Stimulated activated CD4-positive, alpha-beta T cell treated with anti-CD3 and anti-CD28 coated beads, Interleukin-1b, Interleukin-23, amount 100 ng/mL, for 1 hour (primary cell): ENCODE results near the gene FERD3L.
"Not testable (repeated sequence)": the region's sequence is repeated elsewhere in the genome, so short reads cannot be mapped to it uniquely, and the experiment has no call there.

Experiments
- DNase-seq, 2 donors: peaks; one replicate each; pipeline ENCODE4 v3.0.0-alpha.2; 2020; ENCODE audit warnings: low read depth in 2 of 2

Gene FERD3L, protein sequence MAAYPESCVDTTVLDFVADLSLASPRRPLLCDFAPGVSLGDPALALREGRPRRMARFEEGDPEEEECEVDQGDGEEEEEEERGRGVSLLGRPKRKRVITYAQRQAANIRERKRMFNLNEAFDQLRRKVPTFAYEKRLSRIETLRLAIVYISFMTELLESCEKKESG

DNA sequence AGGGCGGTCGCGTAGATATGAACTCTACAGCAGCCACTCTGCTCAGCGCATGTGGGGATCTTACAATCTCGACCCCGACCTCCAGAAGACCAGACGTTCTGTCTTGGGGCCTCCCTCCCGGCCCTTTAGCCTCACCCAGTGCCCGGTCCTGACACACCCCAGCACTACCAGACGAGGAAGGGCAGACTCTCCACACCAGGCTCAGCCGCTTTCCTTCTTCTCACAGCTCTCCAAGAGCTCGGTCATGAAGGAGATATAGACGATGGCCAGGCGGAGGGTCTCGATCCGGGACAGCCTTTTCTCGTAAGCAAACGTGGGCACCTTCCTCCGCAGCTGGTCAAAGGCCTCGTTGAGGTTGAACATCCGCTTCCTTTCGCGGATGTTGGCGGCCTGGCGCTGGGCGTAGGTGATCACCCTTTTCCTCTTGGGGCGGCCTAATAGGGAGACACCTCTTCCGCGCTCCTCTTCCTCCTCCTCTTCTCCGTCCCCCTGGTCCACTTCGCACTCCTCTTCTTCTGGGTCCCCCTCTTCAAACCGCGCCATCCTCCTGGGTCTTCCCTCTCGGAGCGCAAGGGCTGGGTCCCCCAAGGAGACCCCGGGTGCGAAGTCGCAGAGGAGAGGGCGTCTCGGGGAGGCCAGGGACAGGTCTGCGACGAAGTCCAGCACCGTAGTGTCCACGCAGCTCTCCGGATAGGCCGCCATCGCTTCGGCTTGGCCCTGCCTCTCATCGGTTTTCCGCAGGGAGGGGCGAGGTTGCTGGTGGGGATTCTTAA lies at the start of gene FERD3L:
Gene FERD3L (minus strand): TSS at position 761 of the 773 bp plus-strand sequence. CDS start 59 bp downstream, at position 702.
- DNase-seq: no peak

DNA sequence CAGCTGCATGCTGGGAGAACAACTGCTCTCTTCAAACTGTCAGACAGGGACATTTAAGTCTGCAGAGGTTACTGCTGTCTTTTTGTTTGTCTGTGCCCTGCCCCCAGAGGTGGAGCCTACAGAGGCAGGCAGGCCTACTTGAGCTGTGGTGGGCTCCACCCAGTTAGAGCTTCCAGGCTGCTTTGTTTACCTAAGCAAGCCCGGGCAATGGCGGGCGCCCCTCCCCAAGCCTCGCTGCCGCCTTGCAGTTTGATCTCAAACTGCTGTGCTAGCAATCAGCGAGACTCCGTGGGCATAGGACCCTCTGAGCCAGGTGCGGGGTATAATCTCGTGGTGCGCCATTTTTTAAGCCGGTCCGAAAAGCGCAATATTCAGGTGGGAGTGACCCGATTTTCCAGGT lies 49.2 kb upstream of the FERD3L start:
- not testable (repeated sequence) for DNase-seq

GRCh38 chr7:19181634-19182033 lies 36.4 kb upstream of the FERD3L start:
- no peak for DNase-seq

DNA sequence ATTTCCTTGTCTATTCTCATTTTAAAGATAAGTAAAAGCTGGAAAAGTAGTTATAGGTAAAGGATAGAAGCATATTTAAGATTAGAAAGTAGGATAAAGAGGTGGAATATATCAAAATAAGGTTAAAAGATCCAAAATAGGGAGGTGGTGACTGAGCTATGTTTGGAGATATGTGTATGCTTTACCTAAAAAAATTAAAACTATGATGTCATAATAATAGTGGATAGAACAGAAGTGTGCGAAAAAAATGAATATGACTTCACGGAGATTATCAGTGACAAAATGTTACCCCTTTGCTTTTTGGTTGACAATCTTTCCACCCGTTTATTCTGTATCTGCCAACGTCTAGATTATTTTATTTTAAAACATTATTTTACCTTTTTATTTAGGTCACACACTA lies 33.4 kb upstream of the FERD3L start:
- no peak for DNase-seq

- no peak for DNase-seq
Observed at GRCh38 chr7:19177269-19177668, 32.0 kb upstream of the FERD3L start.

DNA sequence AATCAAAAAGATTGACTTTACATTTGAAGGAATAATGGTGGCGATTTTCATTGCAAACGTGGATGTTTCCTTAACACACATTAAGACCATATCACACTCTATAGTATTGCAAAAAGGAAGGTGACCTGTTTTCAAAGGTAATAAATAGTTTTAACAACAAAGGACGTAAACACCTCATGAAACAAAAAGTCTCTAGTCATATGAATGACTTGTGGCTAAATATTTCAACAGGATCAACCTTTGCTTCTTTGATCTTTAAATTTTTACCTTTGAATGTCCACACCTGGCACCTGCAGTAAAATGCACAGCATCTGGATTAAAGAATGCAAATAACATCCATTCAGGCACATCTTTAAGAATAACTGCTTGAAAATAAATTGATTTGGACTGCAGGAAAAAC lies 30.0 kb upstream of the FERD3L start:
- DNase-seq: no peak

DNA sequence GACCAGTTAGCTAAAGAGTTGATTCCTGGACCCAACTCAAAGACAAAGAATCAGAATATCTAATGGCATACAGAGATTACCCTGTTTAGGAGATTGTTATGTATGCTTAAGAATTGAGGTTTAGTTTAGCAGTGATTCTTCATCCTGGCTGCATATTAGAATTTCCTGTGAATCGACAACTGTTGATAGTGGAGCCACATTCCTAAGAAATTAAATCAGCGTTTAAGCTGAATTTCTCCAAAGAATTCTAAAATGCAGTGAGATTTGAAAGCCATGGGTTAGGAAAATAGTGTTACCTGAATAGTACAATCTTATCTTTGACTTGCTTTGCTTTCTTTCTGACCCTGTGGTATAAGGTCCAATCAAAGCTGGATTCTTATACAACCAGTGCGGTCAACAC lies 16.4 kb upstream of the FERD3L start:
- no peak for DNase-seq

- no peak for DNase-seq
Observed at GRCh38 chr7:19146699-19147098, 1.5 kb upstream of the FERD3L start.

DNA sequence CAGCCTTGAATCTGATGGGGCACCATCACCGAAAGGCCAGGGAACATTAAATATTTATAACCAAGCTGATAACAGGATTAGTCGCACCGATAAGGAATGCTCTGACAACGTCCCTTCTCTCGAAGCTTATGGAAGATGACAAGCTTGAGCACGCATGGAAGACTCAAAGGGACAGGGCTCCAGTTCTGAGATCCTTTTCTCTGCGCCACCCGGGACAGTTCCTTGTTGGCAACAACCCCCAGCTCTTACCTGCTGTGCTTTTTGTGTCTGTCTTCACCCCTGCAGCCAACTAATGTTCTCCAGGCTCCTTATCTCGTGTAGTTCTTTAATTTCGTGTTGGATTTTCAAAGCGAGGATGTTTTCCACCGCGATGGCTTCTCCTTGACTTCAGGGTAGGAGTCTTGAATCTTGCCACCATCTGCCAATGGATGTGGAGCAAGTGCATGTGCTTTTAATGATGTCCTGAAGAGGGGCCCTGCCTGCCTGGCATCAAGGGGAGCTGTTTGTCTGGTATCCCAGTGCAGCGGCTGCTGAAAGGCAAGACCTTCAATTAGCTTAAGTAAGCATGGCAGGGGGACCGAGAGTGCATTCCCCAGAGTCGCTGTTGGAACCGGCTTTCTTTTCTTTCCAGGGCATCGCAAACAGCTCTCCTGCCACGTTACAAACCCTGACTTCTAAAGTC lies 354 bp upstream of the FERD3L start:
- DNase-seq: no peak

DNA sequence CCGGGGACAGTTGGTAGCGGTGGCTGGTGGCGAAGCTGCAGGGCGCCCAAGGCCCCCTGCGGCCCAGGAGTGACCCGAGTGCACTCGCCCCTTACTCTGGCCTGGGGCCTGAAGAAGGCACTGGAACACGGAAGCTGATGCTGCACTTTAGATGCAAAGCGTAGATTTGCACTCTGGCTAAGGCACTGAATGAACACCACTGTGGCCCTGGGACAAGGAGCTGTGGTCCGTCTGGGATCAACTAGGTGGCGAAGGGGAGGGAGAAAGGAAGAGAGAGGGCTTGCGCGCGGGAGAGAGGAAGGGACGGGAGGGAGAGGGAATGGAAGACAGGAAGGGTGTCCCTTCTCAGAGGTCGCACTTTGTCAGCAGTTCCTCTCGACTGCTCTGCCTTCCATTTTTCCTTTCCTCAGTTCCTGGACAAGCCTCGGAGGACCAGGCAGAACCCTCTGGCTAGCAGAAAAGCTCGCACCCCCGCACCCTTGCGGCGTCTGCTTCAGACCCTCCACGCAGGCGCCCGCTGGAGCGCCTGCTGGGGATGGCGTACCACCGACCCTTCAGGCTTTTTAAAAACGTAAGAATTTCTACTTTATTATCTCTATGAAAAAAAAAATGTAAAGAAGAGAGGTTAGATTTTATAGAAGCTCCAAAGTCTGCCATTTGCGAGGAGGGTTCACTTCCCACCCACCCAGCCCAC lies 1.2 kb downstream of the FERD3L start:
- no peak for DNase-seq

- no peak for DNase-seq
Observed at GRCh38 chr7:19139706-19140327, 5.4 kb downstream of the FERD3L start.

DNA sequence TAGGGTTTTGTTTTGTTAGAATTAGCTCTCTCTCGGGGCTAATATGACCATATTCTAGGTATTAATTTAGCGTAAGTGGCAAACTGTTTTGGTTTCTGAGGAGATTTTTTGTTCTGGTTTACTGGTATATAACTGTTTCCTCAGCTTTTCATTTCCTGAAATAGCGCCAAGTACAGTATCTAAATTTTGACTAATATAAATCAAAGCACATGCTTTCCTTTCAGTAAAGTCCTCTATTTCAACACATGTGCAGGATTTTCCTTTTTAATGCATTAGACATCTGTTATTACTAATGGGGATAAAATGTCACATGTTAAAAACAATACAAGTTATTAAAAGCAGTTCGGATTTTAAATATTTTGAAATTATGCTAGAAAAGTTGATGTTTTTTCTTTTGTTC lies 11.3 kb downstream of the FERD3L start:
- DNase-seq: no peak

DNA sequence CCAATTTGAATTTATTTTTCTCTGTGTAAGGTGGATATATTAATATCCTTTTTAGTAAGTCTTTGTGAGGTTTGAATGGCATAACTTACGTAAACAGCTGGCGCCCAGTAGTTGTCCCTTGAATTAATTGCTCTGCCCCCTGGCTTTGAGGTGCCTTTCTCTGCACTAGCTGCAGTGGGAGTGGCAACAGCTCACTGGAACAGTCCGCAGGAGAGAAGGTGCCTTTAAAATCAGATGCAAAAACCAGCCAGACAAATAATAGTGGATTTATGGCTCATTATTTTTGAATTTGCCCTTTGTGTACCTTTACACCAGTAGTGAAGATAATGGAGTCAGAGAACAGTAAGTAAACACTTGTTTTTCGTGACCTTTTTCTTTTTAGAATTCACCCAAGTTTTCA lies 11.8 kb downstream of the FERD3L start:
- no peak for DNase-seq

GRCh38 chr7:19128856-19129255 lies 16.4 kb downstream of the FERD3L start:
- DNase-seq: no peak

DNA sequence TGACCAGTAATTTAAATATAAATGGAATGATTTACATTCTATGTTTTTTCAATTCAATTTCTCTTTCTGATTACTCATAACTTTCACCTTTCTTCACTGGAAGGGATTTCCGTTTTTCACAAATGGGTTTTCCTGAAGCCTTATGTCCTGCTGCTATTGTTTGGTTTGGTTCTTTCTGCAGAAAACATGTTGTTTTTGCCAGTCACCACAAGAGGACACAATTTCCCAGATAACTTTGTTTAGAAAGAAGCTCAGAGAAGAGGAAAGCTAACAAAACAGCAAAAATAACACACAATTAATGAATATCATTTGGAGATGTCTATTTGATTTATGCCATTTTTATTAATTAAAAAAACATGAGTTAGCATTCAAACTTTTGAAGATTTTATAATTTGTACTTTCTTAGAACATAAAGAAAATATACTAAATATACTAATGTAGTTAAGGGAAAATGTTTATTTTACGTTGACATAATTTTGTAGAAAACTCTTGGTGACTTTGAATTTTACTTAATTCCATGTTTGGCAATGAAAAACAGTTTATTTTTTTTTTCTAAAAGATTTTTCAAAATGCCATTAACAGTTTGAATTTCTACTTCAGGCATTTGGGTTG lies 23.1 kb downstream of the FERD3L start:
- no peak for DNase-seq

- DNase-seq: no peak
Observed at GRCh38 chr7:19119870-19120486, 25.2 kb downstream of the FERD3L start.

DNA sequence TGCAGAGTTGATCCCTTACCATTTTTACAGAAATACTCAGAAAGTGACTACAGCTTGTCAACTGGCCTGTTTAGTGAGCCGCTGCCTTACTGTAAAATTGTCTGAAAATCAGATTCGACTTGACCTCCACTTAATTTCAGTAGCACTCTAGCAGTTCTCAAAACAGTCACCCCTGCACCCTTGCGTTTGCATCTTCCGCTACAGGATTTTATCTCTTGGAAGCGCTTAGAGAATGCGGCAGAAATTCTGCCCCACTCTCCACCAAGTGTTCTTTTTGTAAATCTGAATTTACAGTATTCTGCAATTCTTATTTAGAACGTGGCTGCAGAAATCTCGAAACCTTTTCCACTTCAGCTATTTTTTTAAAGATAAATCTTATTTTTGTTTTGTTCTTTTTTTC lies 25.8 kb downstream of the FERD3L start:
- DNase-seq: no peak

DNA sequence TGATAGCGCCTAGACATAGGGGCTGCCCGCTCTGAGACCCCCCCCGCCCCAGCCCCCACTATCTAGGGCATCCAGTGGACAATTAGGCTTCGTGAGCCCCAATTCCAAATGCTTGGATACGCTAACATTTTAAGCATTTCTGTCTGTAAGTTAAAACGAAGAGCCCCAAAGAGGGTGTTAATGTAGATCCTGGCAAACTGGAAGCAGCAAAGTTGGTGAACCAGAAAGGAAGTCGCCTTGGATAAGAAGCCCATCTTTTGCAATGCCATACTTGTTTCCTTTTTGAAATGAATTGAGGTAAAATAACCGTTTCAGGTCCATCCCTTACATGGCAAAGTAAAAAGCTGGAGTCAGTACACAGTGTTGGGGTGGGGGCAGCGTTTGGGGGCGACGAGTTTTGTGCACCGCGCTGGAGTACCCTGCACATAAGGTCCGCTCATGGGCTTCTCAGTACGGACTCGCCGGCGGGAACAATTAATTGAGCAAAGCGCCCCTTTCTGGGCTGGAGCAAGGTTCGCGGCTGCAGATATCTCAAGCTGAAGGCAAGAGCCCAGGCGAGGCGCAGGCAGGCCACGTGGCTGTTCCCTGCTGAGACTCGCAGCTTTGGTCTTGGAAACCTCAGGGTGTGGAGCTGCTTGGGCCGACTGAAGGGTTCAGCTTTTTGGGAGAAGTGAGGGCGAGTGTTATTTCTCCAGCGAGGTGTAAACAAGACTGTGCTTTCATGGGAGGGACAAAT lies 26.4 kb downstream of the FERD3L start:
- no peak for DNase-seq

- no peak for DNase-seq
Observed at GRCh38 chr7:19117870-19118608, 27.2 kb downstream of the FERD3L start.
